Measurements from ENCODE around the gene ADAMTS17.

Gene ADAMTS17

GRCh38 chr15:100338247-100338646 lies 3.5 kb downstream of the ADAMTS17 start:
- no peak for TF ChIP-seq CTCF (IDR thresholded peaks at IDR 0.05)

- TF ChIP-seq CTCF (IDR thresholded peaks at IDR 0.05), result no peak
Measured at GRCh38 chr15:100337096-100338044, 4.4 kb downstream of the ADAMTS17 start.

- TF ChIP-seq CTCF (IDR thresholded peaks at IDR 0.05), result no peak
Measured at GRCh38 chr15:100336061-100336460, 5.7 kb downstream of the ADAMTS17 start.

GRCh38 chr15:100335335-100335999 lies 6.3 kb downstream of the ADAMTS17 start:
- no peak for TF ChIP-seq CTCF (IDR thresholded peaks at IDR 0.05)

- TF ChIP-seq CTCF (IDR thresholded peaks at IDR 0.05), result no peak
Measured at GRCh38 chr15:100334905-100335304, 6.9 kb downstream of the ADAMTS17 start.

GRCh38 chr15:100334456-100334855 lies 7.3 kb downstream of the ADAMTS17 start:
- no peak for TF ChIP-seq CTCF (IDR thresholded peaks at IDR 0.05)

GRCh38 chr15:100334015-100334414 lies 7.8 kb downstream of the ADAMTS17 start:
- no peak for TF ChIP-seq CTCF (IDR thresholded peaks at IDR 0.05)

All from LNCAP (cell line).